ENCODE results near the gene SLC8A2.

SLC8A2 gene

GRCh38 chr19:47473336-47473735, 1.6 kb upstream of the SLC8A2 start:
- in situ Hi-C loops (cut with HindIII; ENCODE audit: low sequenced_read_pairs) = no loop called here
- no peak overlapping the region for H3K4me3 ChIP-seq (ENCODE audit: low read depth, low read length)
- DNase-seq (ENCODE audit: low read depth) = no peak
- no peak for TF ChIP-seq CTCF (IDR thresholded peaks at IDR 0.05; ENCODE audit: low read depth, low read length, missing control alignments)

- H3K4me3 ChIP-seq (ENCODE audit: low read depth, low read length) = no peak overlapping the region
- no peak for TF ChIP-seq CTCF (IDR thresholded peaks at IDR 0.05; ENCODE audit: low read depth, low read length, missing control alignments)
- no peak for DNase-seq (ENCODE audit: low read depth)
- in situ Hi-C loops (cut with HindIII; ENCODE audit: low sequenced_read_pairs) = no loop called here
These were observed 336 bp downstream of the SLC8A2 start for GRCh38 chr19:47471381-47471732.

- H3K4me3 ChIP-seq (ENCODE audit: low read depth, low read length) = no peak overlapping the region
- no peak for DNase-seq (ENCODE audit: low read depth)
- no peak for TF ChIP-seq CTCF (IDR thresholded peaks at IDR 0.05; ENCODE audit: low read depth, low read length, missing control alignments)
- in situ Hi-C loops (cut with HindIII; ENCODE audit: low sequenced_read_pairs) = no loop called here
These were observed 1.1 kb downstream of the SLC8A2 start for GRCh38 chr19:47470447-47471195.

GRCh38 chr19:47469719-47470118, 2.0 kb downstream of the SLC8A2 start:
- no peak overlapping the region for H3K4me3 ChIP-seq (ENCODE audit: low read depth, low read length)
- in situ Hi-C loops (cut with HindIII; ENCODE audit: low sequenced_read_pairs) = no loop called here
- TF ChIP-seq CTCF (IDR thresholded peaks at IDR 0.05; ENCODE audit: low read depth, low read length, missing control alignments) = no peak
- DNase-seq (ENCODE audit: low read depth) = no peak

GRCh38 chr19:47469363-47469700, 2.4 kb downstream of the SLC8A2 start:
- in situ Hi-C loops (cut with HindIII; ENCODE audit: low sequenced_read_pairs) = no loop called here
- no peak for TF ChIP-seq CTCF (IDR thresholded peaks at IDR 0.05; ENCODE audit: low read depth, low read length, missing control alignments)
- DNase-seq (ENCODE audit: low read depth) = no peak
- H3K4me3 ChIP-seq (ENCODE audit: low read depth, low read length) = no peak overlapping the region

- in situ Hi-C loops (cut with HindIII; ENCODE audit: low sequenced_read_pairs) = no loop called here
- H3K4me3 ChIP-seq (ENCODE audit: low read depth, low read length) = no peak overlapping the region
- TF ChIP-seq CTCF (IDR thresholded peaks at IDR 0.05; ENCODE audit: low read depth, low read length, missing control alignments) = no peak
- DNase-seq (ENCODE audit: low read depth) = no peak
These were observed 3.8 kb downstream of the SLC8A2 start for GRCh38 chr19:47467914-47468313.
